Endothelial cell of umbilical vein (primary cell): ENCODE measurements around the gene CDC42SE2. TPM values are rescaled to one million over a fixed set of nuclear protein-coding genes. Genes with fewer than 3 reads are reported as not detected.

ENCODE experiments used
- BruUV-seq: library from RNA; stranded (reverse); fragments of 400-500 nt; replicated peaks from 2 replicates; lab custom pipeline; 2021; lab: Mats Ljungman, UMichigan
- CTCF ChIA-PET: fragments of 300-600, 350-600 bp; sonication (Branson Sonifier 250); formaldehyde crosslinking; loops from one replicate; lab custom pipeline; 2021; ENCODE audit warnings: antibody characterized with exemption, inconsistent platforms; lab: Charles Lee
- POLR2A ChIA-PET: fragments of 300-600, 350-600 bp; sonication (Branson Sonifier 250); formaldehyde crosslinking; loops from one replicate; lab custom pipeline; 2021; ENCODE audit warnings: antibody characterized with exemption, inconsistent platforms; lab: Charles Lee
- DNase-seq: peaks from one replicate; pipeline ENCODE4 v3.0.0-alpha.2; 2011; ENCODE audit warnings: low read depth, low spot score
- FAIRE-seq: peaks from 2 replicates; lab custom pipeline; 2011; peaks lifted over from hg19 to GRCh38; lab: Jason Lieb, UNC
- H2AFZ ChIP-seq: 2 replicates; pipeline ENCODE4 v1.6.0; 2012; ENCODE audit warnings: low read depth, low read length, control low read depth, inconsistent platforms
- H3K27ac ChIP-seq: 2 replicates; pipeline ENCODE4 v1.5.1; 2011; ENCODE audit warnings: low read depth, mild to moderate bottlenecking, control low read depth, low read length, moderate library complexity; ENCODE audit not compliant: insufficient read depth
- H3K27me3 ChIP-seq, 2 experiments: 2 replicates each; pipeline versions ENCODE4 v1.6.0 to v1.6.1; 2011; ENCODE audit warnings: low read length in 2 of 2, mixed read lengths in 1 of 2; ENCODE audit not compliant: control insufficient read depth in 2 of 2, insufficient read depth in 2 of 2
- H3K36me3 ChIP-seq, 2 experiments: 2 replicates in 1 of 2; 3 replicates in 1 of 2; pipeline ENCODE4 v1.5.1; 2011; ENCODE audit warnings: low read length in 2 of 2, mild to moderate bottlenecking in 1 of 2, moderate library complexity in 1 of 2; ENCODE audit not compliant: control insufficient read depth in 2 of 2, insufficient read depth in 2 of 2; ENCODE audit errors: extremely low read depth in 1 of 2
- H3K4me1 ChIP-seq: 3 replicates; pipeline ENCODE4 v1.5.1; 2011; ENCODE audit warnings: mild to moderate bottlenecking, low read length; ENCODE audit not compliant: control insufficient read depth, insufficient read depth; ENCODE audit errors: extremely low read depth
- H3K4me2 ChIP-seq: 2 replicates; pipeline ENCODE4 v1.6.1; 2011; ENCODE audit warnings: low read length, control low read depth, mixed read lengths; ENCODE audit not compliant: insufficient read depth
- H3K4me3 ChIP-seq, 3 experiments: fragments of 200-600 bp in 1 of 3; sonication (generic), shearing (Covaris generic) in 1 of 3; replicated peaks in 1 of 3; 2 replicates each; pipeline ENCODE4 v1.5.1; 2011 to 2016; ENCODE audit warnings: control low read depth in 3 of 3, low read length in 3 of 3, mild to moderate bottlenecking in 2 of 3, inconsistent platforms in 1 of 3, low read depth in 1 of 3, moderate library complexity in 1 of 3; ENCODE audit not compliant: insufficient read depth in 1 of 3
- H3K79me2 ChIP-seq: 2 replicates; pipeline ENCODE4 v1.6.0; 2012; ENCODE audit warnings: low read length, inconsistent platforms; ENCODE audit not compliant: control insufficient read depth, insufficient read depth
- H3K9ac ChIP-seq: replicated peaks from 2 replicates; pipeline ENCODE3; 2011; ENCODE audit warnings: low read length, control low read depth; ENCODE audit not compliant: insufficient read depth; ENCODE audit errors: extremely low read depth
- H3K9me1 ChIP-seq: replicated peaks from 3 replicates; pipeline ENCODE4 v1.6.0; 2011; ENCODE audit warnings: mild to moderate bottlenecking, low read length; ENCODE audit not compliant: control insufficient read depth, insufficient read depth; ENCODE audit errors: extremely low read depth
- H3K9me3 ChIP-seq: replicated peaks from 2 replicates; pipeline ENCODE4 v1.5.1; 2012; ENCODE audit warnings: low read length, inconsistent platforms; ENCODE audit not compliant: control insufficient read depth, insufficient read depth
- H4K20me1 ChIP-seq: replicated peaks from 2 replicates; pipeline ENCODE3; 2011; ENCODE audit warnings: mild to moderate bottlenecking, low read length; ENCODE audit not compliant: control insufficient read depth, insufficient read depth; ENCODE audit errors: extremely low read depth
- EZH2 ChIP-seq: IDR thresholded peaks from 2 replicates; pipeline ENCODE4 v1.6.1; 2012; ENCODE audit warnings: borderline replicate concordance, low read depth, mild to moderate bottlenecking, moderate library complexity, low read length, inconsistent platforms; ENCODE audit not compliant: severe bottlenecking
- GATA2 ChIP-seq: IDR thresholded peaks from 2 replicates; pipeline ENCODE4 v1.7.0; 2011; ENCODE audit warnings: low read depth, mild to moderate bottlenecking, moderate library complexity, mixed read lengths, low read length; ENCODE audit not compliant: insufficient read length, insufficient read depth
- JUN ChIP-seq: IDR thresholded peaks from 2 replicates; pipeline ENCODE4 v1.6.1; 2011; ENCODE audit warnings: borderline replicate concordance, low read depth; ENCODE audit not compliant: insufficient read length, insufficient read depth
- MYC ChIP-seq: IDR thresholded peaks from one replicate; pipeline ENCODE4 v1.6.1; 2011; ENCODE audit warnings: mild to moderate bottlenecking, low read depth, low read length
- POLR2A ChIP-seq: IDR thresholded peaks from 2 replicates; pipeline ENCODE4 v1.6.1; 2012; ENCODE audit warnings: low read depth, mild to moderate bottlenecking, control low read depth, low read length
- POLR2AphosphoS5 ChIP-seq: IDR thresholded peaks from 2 replicates; pipeline ENCODE4 v1.6.1; 2012; ENCODE audit warnings: low read depth, mild to moderate bottlenecking, control low read depth, low read length, moderate library complexity; ENCODE audit not compliant: insufficient read depth
- dilution Hi-C: fragments of 300-500 bp; cut with MboI; formaldehyde crosslinking; loops from one replicate; pipeline ENCODE4 v1.15.0; 2019; ENCODE audit warnings: low sequenced_read_pairs; ENCODE audit not compliant: extremely low pct_ligation_motif_present
- intact Hi-C: fragments of 100-400 bp; cut with micrococcal nuclease; formaldehyde crosslinking; loops from one replicate; pipeline ENCODE4 v1.10.0; 2022
- polyA plus RNA-seq, 4 experiments: library from polyadenylated mRNA; depleted of rRNA in 3 of 4; stranded (reverse) in 3 of 4; unstranded in 1 of 4; fragments of >200 nt; gene quantifications; 2 replicates each; pipeline versions ENCODE4 v1.2.1 to v1.2.3, GENCODE V29; 2011 to 2012; ENCODE audit warnings: missing spikeins in 1 of 4
- total RNA-seq: library from RNA; stranded (reverse); gene quantifications from 2 replicates; pipeline ENCODE4 v1.2.3, GENCODE V29; 2021
- TF ChIP-seq, protein P1 (sequence below): IDR thresholded peaks from 2 replicates; pipeline ENCODE4 v1.6.1; 2011; ENCODE audit not compliant: insufficient read depth, insufficient read length

Gene CDC42SE2
- total and polyA plus RNA-seq, 2 donors (not counting 3 experiments of a cell fraction or from before 2014, with no cell fraction given): 14.7 to 21.9 TPM

DNA sequence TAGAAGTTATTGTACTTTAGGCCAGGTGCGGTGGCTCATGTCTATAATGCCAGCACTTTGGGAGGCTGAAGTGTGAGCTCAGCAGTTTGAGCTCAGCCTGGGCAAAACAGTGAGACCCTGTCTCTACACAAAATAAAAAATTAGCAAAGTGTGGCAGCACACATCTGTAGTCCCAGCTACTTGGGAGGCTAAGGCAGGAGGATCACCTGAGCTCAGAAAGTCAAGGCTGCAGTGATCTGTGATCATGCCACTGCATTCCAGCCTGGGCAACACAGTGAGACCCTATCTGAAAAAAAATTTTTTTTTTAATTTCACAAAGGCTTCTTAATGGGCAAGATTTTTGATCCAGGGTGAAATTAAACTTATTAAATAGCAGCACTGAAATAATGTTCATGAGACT is 92.8 kb downstream of the CDC42SE2 start:
- Histone ChIP-seq H4K20me1 (no peaks in the 10 kb centered on the region), H3K9me3 (no peaks in the 10 kb centered on the region), H3K27me3 (no peaks in the 10 kb centered on the region), H3K27ac (no peak overlapping the region), H3K4me1 (no peaks in the 10 kb centered on the region), H3K9me1 (no peaks in the 10 kb centered on the region), H3K9ac (no peak overlapping the region), H3K4me3 (no peak overlapping the region), H3K4me2 (no peak overlapping the region), H3K79me2 (no peaks in the 10 kb centered on the region), H2AFZ (no peak overlapping the region), H3K36me3 (peaks cover 0 to 1% of the 10 kb centered on the region in 2 experiments)
- no peak for DNase-seq
- POLR2A ChIA-PET: no interaction called here
- CTCF ChIA-PET: interaction anchor here (1.2 to 2.0 kb wide), 3 partner anchors 10 to 26 kb away, joined by 4 to 7 read pairs (median 4); no protein-coding TSS in a partner anchor
- BruUV-seq: no TSS peak
- intact Hi-C loops: no loop called here
- TF ChIP-seq MYC (no peak), GATA2 (no peak), POLR2A (no peak), EZH2 (no peak), JUN (no peak)
- TF ChIP-seq, protein P1, sequence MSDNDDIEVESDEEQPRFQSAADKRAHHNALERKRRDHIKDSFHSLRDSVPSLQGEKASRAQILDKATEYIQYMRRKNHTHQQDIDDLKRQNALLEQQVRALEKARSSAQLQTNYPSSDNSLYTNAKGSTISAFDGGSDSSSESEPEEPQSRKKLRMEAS: no peak
- dilution Hi-C loops: no loop called here
- FAIRE-seq: no peak

- H4K20me1 ChIP-seq: no peaks in the 10 kb centered on the region
- no peaks in the 10 kb centered on the region for H3K27me3 ChIP-seq
- dilution Hi-C loops (no loop called here), intact Hi-C loops (no loop called here)
- CTCF ChIA-PET: interaction anchor here (0.6 kb wide), 1 partner anchor 91 kb away, joined by 4 read pairs; no protein-coding TSS in a partner anchor
- no peak overlapping the region for H3K4me2 ChIP-seq
- BruUV-seq: no TSS peak
- H3K9me1 ChIP-seq: no peaks in the 10 kb centered on the region
- POLR2A ChIA-PET: no interaction called here
- no peaks in the 10 kb centered on the region for H3K9me3 ChIP-seq
- no peak overlapping the region for H2AFZ ChIP-seq
- no peak overlapping the region for H3K9ac ChIP-seq
- no peak overlapping the region for H3K4me3 ChIP-seq
- DNase-seq: no peak
- TF ChIP-seq EZH2 (no peak), POLR2A (no peak), POLR2AphosphoS5 (no peak)
- TF ChIP-seq, protein P1: no peak
- H3K27ac ChIP-seq: no peak overlapping the region
- H3K36me3 ChIP-seq: peaks cover 0 to 2% of the 10 kb centered on the region in 2 experiments
- H3K79me2 ChIP-seq: no peaks in the 10 kb centered on the region
- no peak for FAIRE-seq
- H3K4me1 ChIP-seq: no peaks in the 10 kb centered on the region
Observed at GRCh38 chr5:131357739-131358561, 94.1 kb downstream of the CDC42SE2 start.
